ENCODE data around the gene UVRAG.
A peak's percentile ranks its signal among the peaks of the same experiment; 100 is the strongest.

The UVRAG gene

DNA sequence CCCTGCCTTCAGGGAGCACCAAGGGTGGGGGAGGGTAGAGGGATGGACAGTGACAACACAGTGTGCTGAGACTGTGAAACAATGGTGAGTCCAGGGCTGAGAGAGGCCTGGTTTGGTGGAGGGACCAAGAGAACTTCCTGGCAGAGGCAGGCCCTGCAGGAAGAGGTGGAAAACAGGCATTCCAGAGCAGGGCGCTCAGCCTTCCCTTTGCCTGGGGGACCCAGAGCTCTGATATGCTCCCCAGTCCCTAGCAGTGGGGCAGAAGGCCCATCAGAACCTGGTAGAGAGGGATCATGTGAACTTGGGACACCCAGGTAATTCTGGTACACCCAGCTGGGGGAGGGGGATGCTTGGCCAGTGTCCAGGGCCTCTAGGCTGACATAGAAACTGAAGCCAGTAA lies 17.2 kb upstream of the UVRAG start:
- no peak overlapping the region for H3K27ac ChIP-seq (ENCODE audit: low read length, poor library complexity, severe bottlenecking)
- no peak overlapping the region for H2AK5ac ChIP-seq (ENCODE audit: low read length, severe bottlenecking)
- no peaks in the 10 kb centered on the region for H3K79me1 ChIP-seq (replicated peaks; ENCODE audit: low read length, poor library complexity, severe bottlenecking)
- peak overlapping the region; percentile 3 for H4K8ac ChIP-seq (ENCODE audit: low read length)
- no peak overlapping the region for H3K9ac ChIP-seq (ENCODE audit: low read length)
- H3K18ac ChIP-seq (ENCODE audit: low read depth in 1 of 2, low read length in 2 of 2), result no peak overlapping the region
- peaks cover 9% of the 10 kb centered on the region for H3K4me1 ChIP-seq (ENCODE audit: control insufficient read depth, insufficient read depth, low read depth, low read length)
- H3K27me3 ChIP-seq (ENCODE audit: control insufficient read depth in 1 of 2, insufficient read depth in 1 of 2, low read length in 2 of 2), result peaks cover 0 to 4% of the 10 kb centered on the region in 2 experiments
- peaks cover 0 to 93% of the 10 kb centered on the region in 2 experiments for H3K36me3 ChIP-seq (ENCODE audit: control insufficient read depth in 1 of 2, insufficient read depth in 2 of 2, low read depth in 1 of 2, low read length in 2 of 2)
- no peak overlapping the region for H2BK5ac ChIP-seq (ENCODE audit: low read depth, low read length, poor library complexity, severe bottlenecking)
- H3K4me3 ChIP-seq (ENCODE audit: insufficient read depth in 1 of 2, low read depth in 1 of 2, low read length in 2 of 2), result no peak overlapping the region
- H3K9me3 ChIP-seq (ENCODE audit: control insufficient read depth, low read length), result no peaks in the 10 kb centered on the region
- H3K23ac ChIP-seq (ENCODE audit: low read length in 2 of 2), result no peak overlapping the region
- DNase-seq, result no peak
- no peak overlapping the region for H2BK120ac ChIP-seq (ENCODE audit: low read depth, low read length)
- H4K91ac ChIP-seq (ENCODE audit: low read length), result no peak overlapping the region
- H2AFZ ChIP-seq (ENCODE audit: low read depth, low read length), result no peak overlapping the region
- no peak overlapping the region for H2BK12ac ChIP-seq (ENCODE audit: low read length in 2 of 2)
- H3K4me2 ChIP-seq (ENCODE audit: low read length, poor library complexity, severe bottlenecking), result no peak overlapping the region
- H3K14ac ChIP-seq (ENCODE audit: low read length in 2 of 2), result no peak overlapping the region
- no peak overlapping the region for H2BK15ac ChIP-seq (ENCODE audit: low read depth, poor library complexity, severe bottlenecking)
- H3K4ac ChIP-seq (ENCODE audit: low read depth in 1 of 2, low read length in 2 of 2), result no peak overlapping the region
- 90% methylated on average over 1 of the region's 1 CpG for WGBS

DNA sequence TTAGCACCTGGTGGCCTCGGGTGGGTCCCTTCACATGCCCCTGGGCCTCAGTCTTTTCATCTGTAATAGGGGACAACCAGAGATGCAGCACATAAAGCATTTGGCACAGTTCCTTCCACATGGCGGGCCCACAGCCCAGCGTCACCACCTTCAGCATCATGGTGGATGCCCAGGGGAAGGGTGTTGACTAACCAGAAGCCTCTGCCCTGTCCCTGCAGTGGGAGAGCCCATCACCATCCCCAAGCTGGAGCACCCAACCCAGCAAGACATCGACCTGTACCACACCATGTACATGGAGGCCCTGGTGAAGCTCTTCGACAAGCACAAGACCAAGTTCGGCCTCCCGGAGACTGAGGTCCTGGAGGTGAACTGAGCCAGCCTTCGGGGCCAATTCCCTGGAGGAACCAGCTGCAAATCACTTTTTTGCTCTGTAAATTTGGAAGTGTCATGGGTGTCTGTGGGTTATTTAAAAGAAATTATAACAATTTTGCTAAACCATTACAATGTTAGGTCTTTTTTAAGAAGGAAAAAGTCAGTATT lies 14.8 kb upstream of the UVRAG start:
- Histone ChIP-seq H3K36me3 (ENCODE audit: control insufficient read depth in 1 of 2, insufficient read depth in 2 of 2, low read depth in 1 of 2, low read length in 2 of 2) (peaks cover 0 to 82% of the 10 kb centered on the region in 2 experiments), H3K14ac (ENCODE audit: low read length in 2 of 2) (no peak overlapping the region), H2BK15ac (ENCODE audit: low read depth, poor library complexity, severe bottlenecking) (no peak overlapping the region), H3K4me3 (ENCODE audit: insufficient read depth in 1 of 2, low read depth in 1 of 2, low read length in 2 of 2) (no peak overlapping the region), H3K79me1 (replicated peaks; ENCODE audit: low read length, poor library complexity, severe bottlenecking) (no peaks in the 10 kb centered on the region), H2BK120ac (ENCODE audit: low read depth, low read length) (no peak overlapping the region), H2BK5ac (ENCODE audit: low read depth, low read length, poor library complexity, severe bottlenecking) (peak overlapping the region; percentile 9), H3K9ac (ENCODE audit: low read length) (no peak overlapping the region), H3K4ac (ENCODE audit: low read depth in 1 of 2, low read length in 2 of 2) (no peak overlapping the region), H3K18ac (ENCODE audit: low read depth in 1 of 2, low read length in 2 of 2) (no peak overlapping the region), H3K23ac (ENCODE audit: low read length in 2 of 2) (no peak overlapping the region), H2BK12ac (ENCODE audit: low read length in 2 of 2) (no peak overlapping the region), H2AFZ (ENCODE audit: low read depth, low read length) (no peak overlapping the region), H3K4me2 (ENCODE audit: low read length, poor library complexity, severe bottlenecking) (no peak overlapping the region), H2AK5ac (ENCODE audit: low read length, severe bottlenecking) (no peak overlapping the region), H3K9me3 (ENCODE audit: control insufficient read depth, low read length) (no peaks in the 10 kb centered on the region), H3K27ac (ENCODE audit: low read length, poor library complexity, severe bottlenecking) (no peak overlapping the region), H4K91ac (ENCODE audit: low read length) (no peak overlapping the region), H3K27me3 (ENCODE audit: control insufficient read depth in 1 of 2, insufficient read depth in 1 of 2, low read length in 2 of 2) (no peaks in the 10 kb centered on the region), H4K8ac (ENCODE audit: low read length) (no peak overlapping the region), H3K4me1 (ENCODE audit: control insufficient read depth, insufficient read depth, low read depth, low read length) (peaks cover 9% of the 10 kb centered on the region)
- no peak for DNase-seq
- 92% methylated on average over 7 of the region's 8 CpGs for WGBS

DNA sequence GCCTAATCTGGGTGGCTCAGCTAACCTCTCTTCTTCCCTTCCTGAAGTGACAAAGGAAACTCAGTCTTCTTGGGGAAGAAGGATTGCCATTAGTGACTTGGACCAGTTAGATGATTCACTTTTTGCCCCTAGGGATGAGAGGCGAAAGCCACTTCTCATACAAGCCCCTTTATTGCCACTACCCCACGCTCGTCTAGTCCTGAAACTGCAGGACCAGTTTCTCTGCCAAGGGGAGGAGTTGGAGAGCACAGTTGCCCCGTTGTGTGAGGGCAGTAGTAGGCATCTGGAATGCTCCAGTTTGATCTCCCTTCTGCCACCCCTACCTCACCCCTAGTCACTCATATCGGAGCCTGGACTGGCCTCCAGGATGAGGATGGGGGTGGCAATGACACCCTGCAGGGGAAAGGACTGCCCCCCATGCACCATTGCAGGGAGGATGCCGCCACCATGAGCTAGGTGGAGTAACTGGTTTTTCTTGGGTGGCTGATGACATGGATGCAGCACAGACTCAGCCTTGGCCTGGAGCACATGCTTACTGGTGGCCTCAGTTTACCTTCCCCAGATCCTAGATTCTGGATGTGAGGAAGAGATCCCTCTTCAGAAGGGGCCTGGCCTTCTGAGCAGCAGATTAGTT lies 14.2 kb upstream of the UVRAG start:
- H2AFZ ChIP-seq (ENCODE audit: low read depth, low read length), result no peak overlapping the region
- no peak overlapping the region for H3K23ac ChIP-seq (ENCODE audit: low read length in 2 of 2)
- no peak overlapping the region for H4K8ac ChIP-seq (ENCODE audit: low read length)
- H2BK120ac ChIP-seq (ENCODE audit: low read depth, low read length), result no peak overlapping the region
- H3K4me2 ChIP-seq (ENCODE audit: low read length, poor library complexity, severe bottlenecking), result no peak overlapping the region
- peaks cover 0 to 76% of the 10 kb centered on the region in 2 experiments for H3K36me3 ChIP-seq (ENCODE audit: control insufficient read depth in 1 of 2, insufficient read depth in 2 of 2, low read depth in 1 of 2, low read length in 2 of 2)
- H3K9me3 ChIP-seq (ENCODE audit: control insufficient read depth, low read length), result no peaks in the 10 kb centered on the region
- H2BK12ac ChIP-seq (ENCODE audit: low read length in 2 of 2), result no peak overlapping the region
- no peak for DNase-seq
- H3K14ac ChIP-seq (ENCODE audit: low read length in 2 of 2), result no peak overlapping the region
- no peaks in the 10 kb centered on the region for H3K27me3 ChIP-seq (ENCODE audit: control insufficient read depth in 1 of 2, insufficient read depth in 1 of 2, low read length in 2 of 2)
- H2AK5ac ChIP-seq (ENCODE audit: low read length, severe bottlenecking), result no peak overlapping the region
- H3K18ac ChIP-seq (ENCODE audit: low read depth in 1 of 2, low read length in 2 of 2), result no peak overlapping the region
- no peak overlapping the region for H3K27ac ChIP-seq (ENCODE audit: low read length, poor library complexity, severe bottlenecking)
- peaks cover 9% of the 10 kb centered on the region for H3K4me1 ChIP-seq (ENCODE audit: control insufficient read depth, insufficient read depth, low read depth, low read length)
- H3K9ac ChIP-seq (ENCODE audit: low read length), result no peak overlapping the region
- H2BK15ac ChIP-seq (ENCODE audit: low read depth, poor library complexity, severe bottlenecking), result no peak overlapping the region
- H2BK5ac ChIP-seq (ENCODE audit: low read depth, low read length, poor library complexity, severe bottlenecking), result no peak overlapping the region
- H4K91ac ChIP-seq (ENCODE audit: low read length), result no peak overlapping the region
- 81% methylated on average over 4 of the region's 6 CpGs for WGBS
- H3K79me1 ChIP-seq (replicated peaks; ENCODE audit: low read length, poor library complexity, severe bottlenecking), result no peaks in the 10 kb centered on the region
- H3K4me3 ChIP-seq (ENCODE audit: insufficient read depth in 1 of 2, low read depth in 1 of 2, low read length in 2 of 2), result no peak overlapping the region
- no peak overlapping the region for H3K4ac ChIP-seq (ENCODE audit: low read depth in 1 of 2, low read length in 2 of 2)

DNA sequence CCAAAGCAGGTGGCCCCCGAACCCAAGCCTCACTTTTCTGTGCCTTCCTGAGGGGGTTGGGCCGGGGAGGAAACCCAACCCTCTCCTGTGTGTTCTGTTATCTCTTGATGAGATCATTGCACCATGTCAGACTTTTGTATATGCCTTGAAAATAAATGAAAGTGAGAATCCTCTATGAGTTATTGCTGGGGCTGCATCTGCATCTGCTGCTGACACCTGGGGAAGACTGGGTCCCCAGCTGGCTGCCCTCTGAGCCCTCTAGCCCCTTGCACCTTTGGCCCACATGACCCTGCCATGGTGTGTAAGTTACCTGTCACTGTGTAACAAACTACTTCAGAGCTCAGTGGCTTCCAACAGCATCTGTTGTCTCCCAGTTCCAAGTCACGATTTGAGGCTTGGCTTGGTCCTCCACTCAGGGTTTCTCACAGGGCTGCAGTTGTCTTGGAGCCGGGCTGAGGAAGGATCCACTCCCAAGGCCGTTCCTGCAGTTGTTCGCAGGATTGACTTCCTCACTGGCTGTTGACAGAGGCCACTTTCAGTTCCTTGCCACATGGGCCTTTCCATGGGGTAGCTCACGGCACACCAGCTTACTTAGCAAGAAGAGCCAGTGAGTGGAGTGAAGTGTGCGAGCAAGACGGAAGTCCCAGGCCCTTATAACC lies 13.5 kb upstream of the UVRAG start:
- Histone ChIP-seq H2AFZ (ENCODE audit: low read depth, low read length) (no peak overlapping the region), H2BK15ac (ENCODE audit: low read depth, poor library complexity, severe bottlenecking) (no peak overlapping the region), H3K14ac (ENCODE audit: low read length in 2 of 2) (no peak overlapping the region), H2BK120ac (ENCODE audit: low read depth, low read length) (no peak overlapping the region), H3K18ac (ENCODE audit: low read depth in 1 of 2, low read length in 2 of 2) (no peak overlapping the region), H2AK5ac (ENCODE audit: low read length, severe bottlenecking) (no peak overlapping the region), H3K23ac (ENCODE audit: low read length in 2 of 2) (peak overlapping the region in 1 of 2 experiments; percentile 11), H3K9ac (ENCODE audit: low read length) (no peak overlapping the region), H4K91ac (ENCODE audit: low read length) (no peak overlapping the region), H3K4me1 (ENCODE audit: control insufficient read depth, insufficient read depth, low read depth, low read length) (peaks cover 9% of the 10 kb centered on the region), H3K4me2 (ENCODE audit: low read length, poor library complexity, severe bottlenecking) (no peak overlapping the region), H3K4ac (ENCODE audit: low read depth in 1 of 2, low read length in 2 of 2) (no peak overlapping the region), H2BK5ac (ENCODE audit: low read depth, low read length, poor library complexity, severe bottlenecking) (no peak overlapping the region), H3K79me1 (replicated peaks; ENCODE audit: low read length, poor library complexity, severe bottlenecking) (no peaks in the 10 kb centered on the region), H2BK12ac (ENCODE audit: low read length in 2 of 2) (no peak overlapping the region), H3K27me3 (ENCODE audit: control insufficient read depth in 1 of 2, insufficient read depth in 1 of 2, low read length in 2 of 2) (no peaks in the 10 kb centered on the region), H3K9me3 (ENCODE audit: control insufficient read depth, low read length) (no peaks in the 10 kb centered on the region), H4K8ac (ENCODE audit: low read length) (no peak overlapping the region), H3K27ac (ENCODE audit: low read length, poor library complexity, severe bottlenecking) (no peak overlapping the region), H3K4me3 (ENCODE audit: insufficient read depth in 1 of 2, low read depth in 1 of 2, low read length in 2 of 2) (no peak overlapping the region), H3K36me3 (ENCODE audit: control insufficient read depth in 1 of 2, insufficient read depth in 2 of 2, low read depth in 1 of 2, low read length in 2 of 2) (peaks cover 0 to 69% of the 10 kb centered on the region in 2 experiments)
- DNase-seq, result no peak
- 89% methylated on average over 9 of the region's 9 CpGs for WGBS

All from mesenchymal stem cell (in vitro differentiated cells and primary cell).